NT2/D1 (cell line): ENCODE measurements around the gene KLHL29.

Experiments
- SUZ12 ChIP-seq: IDR thresholded peaks from 2 replicates; pipeline ENCODE4 v1.6.1; 2011; ENCODE audit not compliant: insufficient read length, insufficient read depth; ENCODE audit errors: extremely low read depth
- YY1 ChIP-seq: IDR thresholded peaks from 2 replicates; pipeline ENCODE4 v1.6.1; 2011; ENCODE audit not compliant: insufficient read length, insufficient read depth
- ZNF274 ChIP-seq: IDR thresholded peaks from 2 replicates; pipeline ENCODE4 v1.6.1; 2011; ENCODE audit warnings: mild to moderate bottlenecking, low read depth, low read length

DNA sequence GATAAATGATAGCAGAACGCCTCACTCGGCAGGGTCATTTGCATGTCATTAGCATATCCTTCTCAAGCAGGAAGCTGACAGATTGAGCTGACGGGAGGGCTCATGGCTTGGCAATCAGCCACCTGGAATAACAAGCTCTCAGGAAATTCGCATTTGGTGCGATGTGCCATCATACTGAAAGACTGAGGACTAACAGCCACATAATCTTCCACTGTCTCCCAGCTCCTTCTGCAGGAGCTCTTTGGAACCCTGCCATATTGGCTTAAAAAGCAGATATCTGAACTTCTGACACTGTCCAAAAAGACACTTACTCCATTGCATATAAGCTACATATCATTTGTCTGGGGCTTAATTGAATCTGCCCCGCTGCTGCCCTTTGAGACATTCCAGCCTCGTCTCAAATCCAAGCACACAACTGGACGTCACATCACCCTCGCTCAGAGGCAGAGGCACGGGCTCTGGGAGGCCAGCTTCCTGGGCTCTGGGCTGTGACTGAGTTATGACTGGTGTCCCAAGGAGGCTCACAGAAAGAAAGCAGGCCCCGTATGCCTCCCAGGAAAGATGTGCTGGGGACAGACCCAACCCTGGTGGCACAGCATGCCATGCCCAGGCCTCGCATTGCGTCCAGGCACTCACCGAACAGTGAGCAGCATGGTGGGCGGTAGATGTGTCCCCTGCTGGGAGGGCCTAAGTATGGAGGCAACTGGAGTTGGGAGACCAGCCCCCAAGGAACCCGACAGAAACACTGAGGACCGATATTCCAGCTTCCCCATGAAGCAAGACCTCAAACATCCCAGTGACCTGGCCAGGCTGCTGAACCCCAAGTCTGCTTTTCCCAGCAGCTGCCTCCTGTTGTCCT, 314.0 kb downstream of the KLHL29 start:
- TF ChIP-seq YY1 = no peak
- no peak for TF ChIP-seq SUZ12
- TF ChIP-seq ZNF274 = no peak
